NCI-H2227 treated with DMSO at 0.1 percent for 48 hours (cell line): Measurements from ENCODE around the gene PPM1G.
"Not testable (repeated sequence)": the region's sequence is repeated elsewhere in the genome, so short reads cannot be mapped to it uniquely, and the experiment has no call there.

Experiments
- DNase-seq: peaks from one replicate; lab custom pipeline; 2025; lab: John Stamatoyannopoulos, UW

Gene PPM1G, protein sequence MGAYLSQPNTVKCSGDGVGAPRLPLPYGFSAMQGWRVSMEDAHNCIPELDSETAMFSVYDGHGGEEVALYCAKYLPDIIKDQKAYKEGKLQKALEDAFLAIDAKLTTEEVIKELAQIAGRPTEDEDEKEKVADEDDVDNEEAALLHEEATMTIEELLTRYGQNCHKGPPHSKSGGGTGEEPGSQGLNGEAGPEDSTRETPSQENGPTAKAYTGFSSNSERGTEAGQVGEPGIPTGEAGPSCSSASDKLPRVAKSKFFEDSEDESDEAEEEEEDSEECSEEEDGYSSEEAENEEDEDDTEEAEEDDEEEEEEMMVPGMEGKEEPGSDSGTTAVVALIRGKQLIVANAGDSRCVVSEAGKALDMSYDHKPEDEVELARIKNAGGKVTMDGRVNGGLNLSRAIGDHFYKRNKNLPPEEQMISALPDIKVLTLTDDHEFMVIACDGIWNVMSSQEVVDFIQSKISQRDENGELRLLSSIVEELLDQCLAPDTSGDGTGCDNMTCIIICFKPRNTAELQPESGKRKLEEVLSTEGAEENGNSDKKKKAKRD

GRCh38 chr2:27409321-27410073, at the start of gene PPM1G:
Gene PPM1G (minus strand): TSS chr2:27409591. CDS start chr2:27409422, 169 bp downstream.
- DNase-seq = peak; percentile 95

DNA sequence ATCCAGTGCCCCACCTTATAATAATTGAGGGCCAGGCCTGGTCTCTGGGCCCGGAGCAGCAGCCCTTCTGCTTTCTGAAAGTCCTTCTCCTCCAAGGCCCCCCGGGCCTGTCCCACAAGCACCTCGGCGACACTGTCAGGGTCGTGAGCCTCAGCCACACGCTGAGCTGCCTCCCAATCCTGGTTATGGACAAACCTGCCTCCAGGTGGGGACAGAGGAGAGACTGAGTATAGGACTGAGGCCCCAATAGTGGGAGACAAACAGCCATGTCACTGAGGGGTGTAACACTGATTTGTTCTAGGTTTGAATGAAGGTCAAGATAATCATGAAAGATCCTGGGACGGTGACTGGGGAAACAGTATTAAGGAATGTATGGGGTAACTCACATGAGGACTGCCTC, 44.6 kb upstream of the PPM1G start:
- no peak for DNase-seq

GRCh38 chr2:27451095-27451494, 41.7 kb upstream of the PPM1G start:
- DNase-seq = no peak

DNA sequence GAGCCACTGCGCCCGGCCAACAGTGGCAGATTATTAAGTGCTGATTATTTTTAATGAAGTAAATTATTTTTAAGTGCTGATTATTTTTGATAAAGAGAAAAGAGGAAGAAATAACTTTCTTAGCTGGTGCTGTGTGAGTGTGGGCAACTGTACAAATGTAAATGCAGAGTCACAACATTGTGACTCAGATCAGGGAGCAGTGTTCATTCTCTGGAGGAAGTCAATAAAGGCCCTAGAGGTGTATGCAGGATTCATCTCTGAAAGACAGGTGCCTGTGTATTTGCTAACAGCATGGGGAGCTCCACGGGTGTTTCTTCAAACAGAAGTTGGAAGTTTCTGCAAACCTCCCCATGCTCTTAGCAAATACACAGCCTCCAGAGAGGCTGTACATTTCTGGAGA, 39.0 kb upstream of the PPM1G start:
- no peak for DNase-seq

DNA sequence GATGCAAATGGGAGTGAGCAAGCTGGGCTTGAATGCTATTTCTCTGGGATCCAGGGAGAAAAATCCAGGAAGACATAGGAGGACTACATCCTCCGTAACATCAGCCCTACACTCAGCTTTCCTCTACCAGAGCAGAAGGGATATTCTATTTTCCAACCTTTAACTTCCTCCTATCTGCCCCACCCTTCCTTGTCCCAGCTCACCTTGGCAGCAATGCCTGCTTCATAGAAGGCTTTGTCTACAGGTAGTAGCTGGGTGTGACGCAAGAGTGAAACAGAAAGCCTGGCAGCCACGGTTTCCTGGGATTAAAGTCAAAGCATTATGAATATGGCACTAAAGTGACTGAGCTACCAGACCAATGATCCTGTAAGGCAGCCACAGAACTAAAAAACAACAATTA, 36.7 kb upstream of the PPM1G start:
- DNase-seq = no peak

- no peak for DNase-seq
Measured at GRCh38 chr2:27445615-27446014, 36.2 kb upstream of the PPM1G start.

GRCh38 chr2:27445155-27445554, 35.8 kb upstream of the PPM1G start:
- DNase-seq = no peak

- no peak for DNase-seq
Measured at GRCh38 chr2:27442920-27443282, 33.5 kb upstream of the PPM1G start.

DNA sequence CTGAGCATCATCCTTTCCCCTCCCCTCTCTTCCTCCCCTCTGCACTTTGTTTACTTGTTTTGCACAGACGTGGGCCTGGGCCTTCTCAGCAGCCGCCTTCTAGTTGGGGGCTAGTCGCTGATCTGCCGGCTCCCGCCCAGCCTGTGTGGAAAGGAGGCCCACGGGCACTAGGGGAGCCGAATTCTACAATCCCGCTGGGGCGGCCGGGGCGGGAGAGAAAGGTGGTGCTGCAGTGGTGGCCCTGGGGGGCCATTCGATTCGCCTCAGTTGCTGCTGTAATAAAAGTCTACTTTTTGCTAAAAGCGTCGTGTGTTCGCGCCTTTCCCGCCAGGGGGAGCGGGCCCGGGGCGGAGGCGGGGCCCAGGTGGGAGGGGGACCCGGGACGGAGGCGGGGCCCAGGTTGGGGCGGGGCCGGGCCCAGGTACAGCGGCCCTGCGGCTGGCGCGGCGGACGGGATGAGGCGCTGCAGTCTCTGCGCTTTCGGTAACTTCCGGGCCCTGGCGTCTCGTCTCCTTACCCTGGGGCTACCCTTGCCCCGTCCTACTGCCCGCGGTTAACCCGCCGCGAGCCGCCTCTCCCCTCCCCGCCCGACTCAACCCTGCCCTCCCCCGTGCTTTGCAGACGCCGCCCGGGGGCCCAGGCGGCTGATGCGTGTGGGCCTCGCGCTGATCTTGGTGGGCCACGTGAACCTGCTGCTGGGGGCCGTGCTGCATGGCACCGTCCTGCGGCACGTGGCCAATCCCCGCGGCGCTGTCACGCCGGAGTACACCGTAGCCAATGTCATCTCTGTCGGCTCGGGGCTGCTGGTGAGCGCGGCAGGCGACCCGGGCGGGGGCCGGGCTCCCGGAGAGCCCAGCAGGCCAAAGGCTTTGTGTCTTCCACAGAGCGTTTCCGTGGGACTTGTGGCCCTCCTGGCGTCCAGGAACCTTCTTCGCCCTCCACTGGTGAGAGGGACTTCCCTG, 32.8 kb upstream of the PPM1G start, which contains the start of gene KRTCAP3:
Gene KRTCAP3, plus strand, starts transcription at position 424 of the 962 bp plus-strand sequence. Its CDS starts 32 bp downstream, at position 456.
- DNase-seq = no peak

GRCh38 chr2:27441226-27441926, 32.0 kb upstream of the PPM1G start:
- no peak for DNase-seq

- DNase-seq = no peak
Measured at GRCh38 chr2:27435628-27436027, 26.2 kb upstream of the PPM1G start.

- DNase-seq = no peak
Measured at GRCh38 chr2:27431395-27431794, 22.0 kb upstream of the PPM1G start.

DNA sequence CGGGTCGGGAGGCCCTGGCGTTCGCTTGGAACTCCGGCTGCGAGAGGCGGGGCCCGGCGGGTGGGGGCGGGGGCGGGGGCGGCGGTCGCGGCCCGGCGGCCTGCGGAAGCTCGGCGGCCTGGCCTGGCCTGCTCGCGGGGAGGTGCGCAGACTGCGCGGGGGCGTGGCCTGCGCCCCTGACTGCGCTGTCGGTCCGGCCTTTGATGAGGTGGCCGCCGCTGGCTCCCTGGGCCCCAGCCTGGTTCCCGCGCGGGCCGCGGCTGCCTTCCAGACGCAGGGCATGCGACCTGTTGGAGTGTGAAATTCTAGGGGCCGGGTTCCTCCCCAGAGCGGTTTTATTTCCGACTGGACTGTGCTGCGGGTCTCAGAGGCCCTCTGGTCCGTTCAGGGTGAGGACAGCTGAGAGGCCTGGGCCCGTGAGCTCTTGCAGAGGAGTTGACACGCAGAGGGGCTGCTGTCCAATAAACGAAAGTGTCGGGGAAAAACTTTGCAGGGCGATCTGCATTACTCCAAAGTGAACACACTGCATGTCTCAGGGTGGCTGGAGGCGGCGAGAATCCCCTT, 19.7 kb upstream of the PPM1G start:
- peak; percentile 65 for DNase-seq

GRCh38 chr2:27428213-27428977, 19.0 kb upstream of the PPM1G start, which contains the start of gene NRBP1:
Gene NRBP1 (plus strand): TSS chr2:27428631. CDS start chr2:27433274, 4,643 bp downstream.
- DNase-seq = peak; percentile 93

GRCh38 chr2:27427863-27428212, 18.4 kb upstream of the PPM1G start:
- DNase-seq = peak; percentile 80

DNA sequence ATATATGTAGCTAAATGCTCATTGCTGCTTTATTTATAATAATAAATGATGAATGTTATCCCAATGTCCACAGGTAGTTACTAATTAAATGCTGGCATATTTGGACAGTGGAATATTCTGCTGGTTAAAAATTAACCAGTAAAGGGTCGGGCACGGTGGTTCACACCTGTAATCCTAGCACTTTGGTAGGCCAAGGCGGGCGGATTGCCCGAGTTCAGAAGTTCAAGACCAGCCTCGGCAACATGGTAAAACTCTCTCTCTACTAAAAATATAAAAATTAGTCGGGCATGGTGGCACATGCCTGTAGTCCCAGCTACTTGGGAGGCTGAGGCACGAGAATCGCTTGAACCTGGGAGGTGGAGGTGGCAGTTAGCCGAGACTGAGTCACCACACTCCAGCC, 15.6 kb upstream of the PPM1G start:
- DNase-seq = not testable (repeated sequence)

DNA sequence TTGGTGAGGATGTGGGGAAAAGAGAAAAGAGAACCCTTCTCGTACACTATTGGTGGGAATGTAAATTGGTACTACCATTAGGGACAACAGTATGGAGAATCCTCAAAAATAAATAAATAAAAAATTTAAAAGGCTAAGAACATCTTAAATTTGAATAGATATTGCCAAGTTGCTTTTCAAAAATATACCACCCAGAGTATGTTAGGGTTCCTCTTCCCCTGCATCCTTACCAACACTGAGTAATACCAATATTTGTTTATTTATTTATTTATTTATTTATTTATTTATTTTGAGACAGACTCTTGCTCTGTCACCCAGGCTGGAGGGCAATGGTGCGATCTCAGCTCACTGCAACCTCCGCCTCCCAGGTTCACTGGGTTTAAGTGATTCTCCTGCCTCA, 13.6 kb upstream of the PPM1G start:
- DNase-seq = no peak

DNA sequence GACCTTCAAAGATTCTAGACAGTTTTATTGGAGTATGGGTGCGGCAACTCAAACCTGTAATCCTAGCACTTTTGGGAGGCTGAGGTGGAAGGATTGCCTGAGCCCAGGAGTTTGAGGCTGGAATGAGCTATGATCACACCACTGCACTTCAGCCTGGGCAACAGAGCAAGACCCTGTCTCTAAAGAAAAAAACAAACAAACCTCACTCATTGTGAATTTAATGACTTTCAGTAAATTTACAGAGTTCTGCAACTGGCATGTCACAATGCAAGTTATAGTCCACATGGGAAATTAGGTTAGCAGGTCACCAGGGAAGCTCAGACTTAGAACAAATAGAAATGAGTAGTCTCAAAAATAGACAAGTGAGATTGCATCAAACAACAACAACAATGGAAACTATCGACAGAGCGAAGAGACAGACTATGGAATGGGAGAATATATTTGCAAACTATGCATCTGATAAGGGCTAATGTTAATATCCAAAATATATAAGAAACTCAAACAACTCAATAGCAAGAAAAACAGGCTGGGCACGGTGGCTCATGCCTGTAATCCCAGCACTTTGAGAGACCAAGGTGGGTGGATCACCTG, 12.4 kb upstream of the PPM1G start:
- DNase-seq = no peak

GRCh38 chr2:27420996-27421395, 11.6 kb upstream of the PPM1G start:
- no peak for DNase-seq

- DNase-seq = no peak
Measured at GRCh38 chr2:27416151-27416550, 6.8 kb upstream of the PPM1G start.
